ENCODE measurements around the gene CLDN3. TPM values are rescaled to one million over a fixed set of nuclear protein-coding genes. Genes with fewer than 3 reads are reported as not detected.

CLDN3 gene
- total RNA-seq, 1 experiment from 2014 or later = 51.6 TPM

GRCh38 chr7:73786588-73786987 lies 16.5 kb upstream of the CLDN3 start:
- no peaks in the 10 kb centered on the region for H3K9me2 ChIP-seq (replicated peaks; ENCODE audit: low read length)
- H3K9ac ChIP-seq (ENCODE audit: low read length) = no peak overlapping the region
- H3K4me3 ChIP-seq (ENCODE audit: low read length) = no peak overlapping the region
- no peak overlapping the region for H3K4me2 ChIP-seq (ENCODE audit: low read length)
- ChIA-PET CTCF (no interaction called here), POLR2A (ENCODE audit: unreplicated experiment) (no interaction called here)
- H3K79me2 ChIP-seq (ENCODE audit: low read length) = no peaks in the 10 kb centered on the region
- H3K36me3 ChIP-seq (ENCODE audit: low read depth, low read length) = no peaks in the 10 kb centered on the region
- no peaks in the 10 kb centered on the region for H3K27me3 ChIP-seq (ENCODE audit: low read length)
- ATAC-seq = no peak
- TF ChIP-seq EZH2 (IDR thresholded peaks at IDR 0.05; ENCODE audit: low read length, unreplicated experiment) (no peak), EZH2phosphoT487 (IDR thresholded peaks at IDR 0.05; ENCODE audit: borderline replicate concordance, low read length) (no peak), CTCF (conservative IDR thresholded peaks at IDR 0.05; ENCODE audit: low read depth, low read length) (no peak)
- no peak for DNase-seq
- no TSS peak for BruUV-seq (replicated peaks)
- no peaks in the 10 kb centered on the region for H3F3A ChIP-seq (ENCODE audit: low read length, unreplicated experiment)
- H2AFZ ChIP-seq (ENCODE audit: low read length) = no peak overlapping the region
- no peaks in the 10 kb centered on the region for H3K4me1 ChIP-seq (ENCODE audit: insufficient read depth, low read length)
- H3K27ac ChIP-seq (ENCODE audit: low read length) = no peak overlapping the region
- H4K20me1 ChIP-seq (ENCODE audit: low read length) = no peaks in the 10 kb centered on the region
- H3K9me3 ChIP-seq (ENCODE audit: low read length) = no peaks in the 10 kb centered on the region
- intact Hi-C loops (cut with micrococcal nuclease) = no loop called here

GRCh38 chr7:73779517-73779916 lies 9.4 kb upstream of the CLDN3 start:
- no peak overlapping the region for H3K9ac ChIP-seq (ENCODE audit: low read length)
- BruUV-seq (replicated peaks) = no TSS peak
- H3K79me2 ChIP-seq (ENCODE audit: low read length) = no peaks in the 10 kb centered on the region
- H3K4me3 ChIP-seq (ENCODE audit: low read length) = no peak overlapping the region
- TF ChIP-seq EZH2 (IDR thresholded peaks at IDR 0.05; ENCODE audit: low read length, unreplicated experiment) (no peak), EZH2phosphoT487 (IDR thresholded peaks at IDR 0.05; ENCODE audit: borderline replicate concordance, low read length) (no peak), CTCF (conservative IDR thresholded peaks at IDR 0.05; ENCODE audit: low read depth, low read length) (no peak)
- no peaks in the 10 kb centered on the region for H3K9me2 ChIP-seq (replicated peaks; ENCODE audit: low read length)
- ChIA-PET POLR2A (ENCODE audit: unreplicated experiment) (no interaction called here), CTCF (interaction anchor here (0.6 kb wide), 1 partner anchor 20 kb away, joined by 4 read pairs; no protein-coding TSS in a partner anchor)
- no peak overlapping the region for H3K27ac ChIP-seq (ENCODE audit: low read length)
- ATAC-seq (peak; percentile 33; the same call in 1 of the 2 replicates), DNase-seq (no peak)
- H3K36me3 ChIP-seq (ENCODE audit: low read depth, low read length) = no peaks in the 10 kb centered on the region
- H3K9me3 ChIP-seq (ENCODE audit: low read length) = no peaks in the 10 kb centered on the region
- H3K4me2 ChIP-seq (ENCODE audit: low read length) = no peak overlapping the region
- intact Hi-C loops (cut with micrococcal nuclease) = loop anchor here (10.0 kb wide), 1 partner anchor 75 kb away; no protein-coding TSS in a partner anchor
- H3K27me3 ChIP-seq (ENCODE audit: low read length) = no peaks in the 10 kb centered on the region
- no peaks in the 10 kb centered on the region for H4K20me1 ChIP-seq (ENCODE audit: low read length)
- no peaks in the 10 kb centered on the region for H3K4me1 ChIP-seq (ENCODE audit: insufficient read depth, low read length)
- H3F3A ChIP-seq (ENCODE audit: low read length, unreplicated experiment) = no peaks in the 10 kb centered on the region
- H2AFZ ChIP-seq (ENCODE audit: low read length) = no peak overlapping the region

- BruUV-seq (replicated peaks) = no TSS peak
- Histone ChIP-seq H3K4me1 (ENCODE audit: insufficient read depth, low read length) (peaks cover 3% of the 10 kb centered on the region; the same call in 1 of the 2 replicates), H3K27ac (ENCODE audit: low read length) (no peak overlapping the region), H3K79me2 (ENCODE audit: low read length) (no peaks in the 10 kb centered on the region), H4K20me1 (ENCODE audit: low read length) (no peaks in the 10 kb centered on the region), H3K9me3 (ENCODE audit: low read length) (no peaks in the 10 kb centered on the region), H3K36me3 (ENCODE audit: low read depth, low read length) (no peaks in the 10 kb centered on the region), H2AFZ (ENCODE audit: low read length) (no peak overlapping the region), H3K27me3 (ENCODE audit: low read length) (no peaks in the 10 kb centered on the region), H3F3A (ENCODE audit: low read length, unreplicated experiment) (no peaks in the 10 kb centered on the region), H3K4me3 (ENCODE audit: low read length) (no peak overlapping the region), H3K9me2 (replicated peaks; ENCODE audit: low read length) (no peaks in the 10 kb centered on the region), H3K4me2 (ENCODE audit: low read length) (no peak overlapping the region), H3K9ac (ENCODE audit: low read length) (no peak overlapping the region)
- ATAC-seq (no peak), DNase-seq (no peak)
- intact Hi-C loops (cut with micrococcal nuclease) = loop anchor here (10.0 kb wide), 1 partner anchor 76 kb away; no protein-coding TSS in a partner anchor
- ChIA-PET POLR2A (ENCODE audit: unreplicated experiment) (no interaction called here), CTCF (no interaction called here)
- TF ChIP-seq CTCF (conservative IDR thresholded peaks at IDR 0.05; ENCODE audit: low read depth, low read length) (no peak), EZH2 (IDR thresholded peaks at IDR 0.05; ENCODE audit: low read length, unreplicated experiment) (no peak), EZH2phosphoT487 (IDR thresholded peaks at IDR 0.05; ENCODE audit: borderline replicate concordance, low read length) (no peak)
These were observed 8.8 kb upstream of the CLDN3 start for GRCh38 chr7:73778801-73779389.
